Stimulated activated CD8-positive, alpha-beta memory T cell treated with anti-CD3 and anti-CD28 coated beads, Interleukin-15, amount 100 ng/mL, for 48 hours (primary cell): ENCODE data around the gene PTH1R.

ENCODE experiments used
- DNase-seq, 2 donors: peaks; one replicate each; pipeline ENCODE4 v3.0.0-alpha.2; 2020; ENCODE audit warnings: low read depth in 2 of 2

Gene PTH1R

GRCh38 chr3:46930166-46930944 lies 52.8 kb downstream of the PTH1R start:
- no peak for DNase-seq

GRCh38 chr3:46930945-46931403 lies 53.5 kb downstream of the PTH1R start:
- no peak for DNase-seq

- DNase-seq = no peak
Measured at GRCh38 chr3:46931631-46932331, 54.3 kb downstream of the PTH1R start.

GRCh38 chr3:46932455-46933225 lies 55.1 kb downstream of the PTH1R start:
- no peak for DNase-seq

- no peak for DNase-seq
Measured at GRCh38 chr3:46933261-46933660, 55.7 kb downstream of the PTH1R start.

GRCh38 chr3:46934072-46934471 lies 56.6 kb downstream of the PTH1R start:
- DNase-seq = no peak

GRCh38 chr3:46934498-46935167 lies 57.1 kb downstream of the PTH1R start:
- DNase-seq = no peak

- no peak for DNase-seq
Measured at GRCh38 chr3:46935168-46935858, 57.8 kb downstream of the PTH1R start.

GRCh38 chr3:46935989-46936558 lies 58.6 kb downstream of the PTH1R start:
- DNase-seq = no peak

GRCh38 chr3:46936733-46937250 lies 59.3 kb downstream of the PTH1R start:
- DNase-seq = no peak

GRCh38 chr3:46938118-46938517 lies 60.6 kb downstream of the PTH1R start:
- DNase-seq = no peak

- no peak for DNase-seq
Measured at GRCh38 chr3:46939578-46940445, 62.3 kb downstream of the PTH1R start.

- DNase-seq = no peak
Measured at GRCh38 chr3:46942076-46942475, 64.6 kb downstream of the PTH1R start.

GRCh38 chr3:46942481-46943236 lies 65.1 kb downstream of the PTH1R start:
- DNase-seq = no peak

- DNase-seq = no peak
Measured at GRCh38 chr3:46943237-46944187, 66.0 kb downstream of the PTH1R start.

GRCh38 chr3:46944191-46944590 lies 66.7 kb downstream of the PTH1R start:
- DNase-seq = no peak

GRCh38 chr3:46946416-46946815 lies 68.9 kb downstream of the PTH1R start:
- DNase-seq = no peak
